Coronary artery (tissue), 2 donors: ENCODE results near the gene MACROD1.
A peak's percentile ranks its signal among the peaks of the same experiment; 100 is the strongest.

Experiments
- DNase-seq: peaks from one replicate; pipeline ENCODE4 v3.0.0-alpha.2; 2017; ENCODE audit warnings: low spot score
- H3K27ac ChIP-seq, 2 donors: fragments of 200-600 bp; sonication (generic); one replicate each; pipeline ENCODE4 v1.5.1; 2016 to 2019
- H3K4me3 ChIP-seq: fragments of 200-600 bp; sonication (generic); 2 replicates; pipeline ENCODE4 v1.5.1; 2016; ENCODE audit warnings: mild to moderate bottlenecking, moderate library complexity
- CTCF ChIP-seq: fragments of 200-600 bp; sonication (generic); IDR thresholded peaks from one replicate; pipeline ENCODE4 v1.5.1; 2019; ENCODE audit warnings: antibody characterized with exemption

The MACROD1 gene

GRCh38 chr11:64064374-64065140 lies 101.4 kb downstream of the MACROD1 start:
- no peak overlapping the region for H3K4me3 ChIP-seq
- DNase-seq, result no peak
- no peak overlapping the region for H3K27ac ChIP-seq
- TF ChIP-seq CTCF, result no peak

- Histone ChIP-seq H3K4me3 (no peak overlapping the region), H3K27ac (no peak overlapping the region)
- TF ChIP-seq CTCF, result no peak
- DNase-seq, result no peak
Measured at GRCh38 chr11:64063777-64064176, 102.1 kb downstream of the MACROD1 start.

GRCh38 chr11:64062185-64063039 lies 103.5 kb downstream of the MACROD1 start:
- DNase-seq, result no peak
- no peak for TF ChIP-seq CTCF
- Histone ChIP-seq H3K27ac (no peak overlapping the region), H3K4me3 (no peak overlapping the region)

GRCh38 chr11:64060861-64061444 lies 105.0 kb downstream of the MACROD1 start:
- TF ChIP-seq CTCF, result no peak
- no peak overlapping the region for H3K27ac ChIP-seq
- H3K4me3 ChIP-seq, result peak overlapping the region; percentile 72
- no peak for DNase-seq

- TF ChIP-seq CTCF, result no peak
- no peak for DNase-seq
- Histone ChIP-seq H3K4me3 (peak overlapping the region; percentile 72), H3K27ac (no peak overlapping the region)
Measured at GRCh38 chr11:64060263-64060860, 105.6 kb downstream of the MACROD1 start.

- no peak for DNase-seq
- TF ChIP-seq CTCF, result no peak
- H3K4me3 ChIP-seq, result no peak overlapping the region
- H3K27ac ChIP-seq, result no peak overlapping the region
Measured at GRCh38 chr11:64059339-64060140, 106.4 kb downstream of the MACROD1 start.
